ENCODE results near the gene UQCC3.

Gene UQCC3

GRCh38 chr11:62677156-62677555 is 5.7 kb downstream of the UQCC3 start:
- DNase-seq (ENCODE audit: low read depth) = no peak
- TF ChIP-seq CTCF (IDR thresholded peaks at IDR 0.05; ENCODE audit: insufficient read depth, low read depth, low read length, missing control alignments) = no peak
- H3K4me3 ChIP-seq (ENCODE audit: low read length) = no peak overlapping the region

- H3K4me3 ChIP-seq (ENCODE audit: low read length) = peak overlapping the region; percentile 92
- no peak for DNase-seq (ENCODE audit: low read depth)
- TF ChIP-seq CTCF (IDR thresholded peaks at IDR 0.05; ENCODE audit: insufficient read depth, low read depth, low read length, missing control alignments) = no peak
Observed at GRCh38 chr11:62677714-62678113, 6.2 kb downstream of the UQCC3 start.

- TF ChIP-seq CTCF (IDR thresholded peaks at IDR 0.05; ENCODE audit: insufficient read depth, low read depth, low read length, missing control alignments) = no peak
- H3K4me3 ChIP-seq (ENCODE audit: low read length) = peak overlapping the region; percentile 92
- DNase-seq (ENCODE audit: low read depth) = no peak
Observed at GRCh38 chr11:62678433-62678769, 6.9 kb downstream of the UQCC3 start.

GRCh38 chr11:62678770-62679696 is 7.6 kb downstream of the UQCC3 start, which contains the start of gene UBXN1:
UBXN1 (minus strand) TSS chr11:62679073; CDS start chr11:62678923, 150 bp downstream.
- DNase-seq (ENCODE audit: low read depth) = peak; percentile 89
- no peak for TF ChIP-seq CTCF (IDR thresholded peaks at IDR 0.05; ENCODE audit: insufficient read depth, low read depth, low read length, missing control alignments)
- peak within 1 kb of the TSS; percentile 92 for H3K4me3 ChIP-seq (ENCODE audit: low read length)

- peak; percentile 81 for DNase-seq (ENCODE audit: low read depth)
- TF ChIP-seq CTCF (IDR thresholded peaks at IDR 0.05; ENCODE audit: insufficient read depth, low read depth, low read length, missing control alignments) = peak; percentile 79
- H3K4me3 ChIP-seq (ENCODE audit: low read length) = no peak overlapping the region
Observed at GRCh38 chr11:62680825-62681240, 9.4 kb downstream of the UQCC3 start.

GRCh38 chr11:62682518-62682917 is 11.0 kb downstream of the UQCC3 start:
- DNase-seq (ENCODE audit: low read depth) = no peak
- H3K4me3 ChIP-seq (ENCODE audit: low read length) = no peak overlapping the region
- TF ChIP-seq CTCF (IDR thresholded peaks at IDR 0.05; ENCODE audit: insufficient read depth, low read depth, low read length, missing control alignments) = no peak
